ENCODE data around the gene COL4A4.

DNA sequence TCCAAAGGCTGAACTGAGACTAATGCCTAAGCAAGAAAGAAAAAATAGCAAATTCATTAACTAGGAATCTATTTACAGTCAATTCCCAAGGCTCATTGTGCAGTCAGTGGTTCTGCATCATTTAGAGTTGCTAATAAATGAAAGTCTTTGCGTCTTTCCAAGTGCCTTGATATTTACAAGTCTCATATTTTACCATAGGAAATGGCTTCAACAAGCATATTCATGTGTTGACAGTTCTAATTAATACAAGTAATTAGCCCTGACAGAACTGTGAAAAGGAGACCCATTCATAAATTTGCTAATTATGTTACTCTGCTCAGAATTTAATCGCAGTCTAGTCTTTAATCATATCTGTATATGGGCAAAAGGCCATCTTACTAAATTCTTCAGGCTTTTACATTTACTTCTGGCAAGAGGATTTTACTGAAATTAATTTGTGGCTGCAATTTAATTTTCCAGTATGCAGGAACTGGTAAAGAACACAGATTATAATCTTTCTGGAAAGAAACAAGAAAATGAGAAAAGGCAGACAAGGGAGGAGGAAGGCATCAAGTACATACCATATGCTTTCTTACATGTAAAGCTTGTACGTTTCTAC is 201.7 kb downstream of the COL4A4 start:
- TF ChIP-seq, protein P1, sequence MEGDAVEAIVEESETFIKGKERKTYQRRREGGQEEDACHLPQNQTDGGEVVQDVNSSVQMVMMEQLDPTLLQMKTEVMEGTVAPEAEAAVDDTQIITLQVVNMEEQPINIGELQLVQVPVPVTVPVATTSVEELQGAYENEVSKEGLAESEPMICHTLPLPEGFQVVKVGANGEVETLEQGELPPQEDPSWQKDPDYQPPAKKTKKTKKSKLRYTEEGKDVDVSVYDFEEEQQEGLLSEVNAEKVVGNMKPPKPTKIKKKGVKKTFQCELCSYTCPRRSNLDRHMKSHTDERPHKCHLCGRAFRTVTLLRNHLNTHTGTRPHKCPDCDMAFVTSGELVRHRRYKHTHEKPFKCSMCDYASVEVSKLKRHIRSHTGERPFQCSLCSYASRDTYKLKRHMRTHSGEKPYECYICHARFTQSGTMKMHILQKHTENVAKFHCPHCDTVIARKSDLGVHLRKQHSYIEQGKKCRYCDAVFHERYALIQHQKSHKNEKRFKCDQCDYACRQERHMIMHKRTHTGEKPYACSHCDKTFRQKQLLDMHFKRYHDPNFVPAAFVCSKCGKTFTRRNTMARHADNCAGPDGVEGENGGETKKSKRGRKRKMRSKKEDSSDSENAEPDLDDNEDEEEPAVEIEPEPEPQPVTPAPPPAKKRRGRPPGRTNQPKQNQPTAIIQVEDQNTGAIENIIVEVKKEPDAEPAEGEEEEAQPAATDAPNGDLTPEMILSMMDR (IDR thresholded peaks at IDR 0.05) = no peak
- no peak for TF ChIP-seq EZH2 (IDR thresholded peaks at IDR 0.05; ENCODE audit: borderline replicate concordance, insufficient read depth, low read depth, low read length, poor library complexity, severe bottlenecking)

Data from B cell (primary cell).